H1 (cell line): Measurements from ENCODE around the gene RIMBP2. TPM values are rescaled to one million over a fixed set of nuclear protein-coding genes. Genes with fewer than 3 reads are reported as not detected.

Source experiments
- CTCF ChIA-PET: fragments of 300-600 bp; sonication (Branson Sonifier 250); formaldehyde crosslinking; loops from one replicate; lab custom pipeline; 2021; ENCODE audit not compliant: partially characterized antibody; lab: Charles Lee
- POLR2A ChIA-PET: fragments of 300-600 bp; sonication (Branson Sonifier 250); formaldehyde crosslinking; loops from one replicate; lab custom pipeline; 2021; ENCODE audit warnings: inconsistent platforms; ENCODE audit not compliant: partially characterized antibody; lab: Charles Lee
- DNase-seq, 2 experiments: peaks; one replicate each; pipeline versions ENCODE4 v3.0.0 to v3.0.0-alpha.2; 2010 to 2022; ENCODE audit warnings: low spot score in 2 of 2, low read depth in 1 of 2, mixed read lengths in 1 of 2
- FAIRE-seq: peaks from 2 replicates; lab custom pipeline; 2011; peaks lifted over from hg19 to GRCh38; lab: Jason Lieb, UNC
- H2AFZ ChIP-seq: 2 replicates; pipeline ENCODE4 v1.8.1; 2012; ENCODE audit warnings: low read length, inconsistent platforms
- H2AK5ac ChIP-seq: 2 replicates; pipeline ENCODE4 v1.6.1; 2013; ENCODE audit warnings: low read depth, low read length
- H2BK120ac ChIP-seq: replicated peaks from 2 replicates; pipeline ENCODE3; 2013; ENCODE audit warnings: low read depth, low read length, inconsistent platforms
- H2BK12ac ChIP-seq: 2 replicates; pipeline ENCODE4 v1.6.1; 2013; ENCODE audit warnings: low read depth, low read length
- H2BK15ac ChIP-seq: 2 replicates; pipeline ENCODE4 v1.6.1; 2013; ENCODE audit warnings: low read length
- H2BK20ac ChIP-seq: 2 replicates; pipeline ENCODE4 v1.6.1; 2013; ENCODE audit warnings: low read length
- H2BK5ac ChIP-seq: 2 replicates; pipeline ENCODE4 v1.6.1; 2013; ENCODE audit warnings: low read depth, low read length
- H3K14ac ChIP-seq: 2 replicates; pipeline ENCODE4 v1.6.1; 2013; ENCODE audit warnings: inconsistent platforms; ENCODE audit not compliant: insufficient read length
- H3K18ac ChIP-seq: 2 replicates; pipeline ENCODE4 v1.6.1; 2013; ENCODE audit warnings: low read length; ENCODE audit errors: extremely low read depth
- H3K23ac ChIP-seq: 2 replicates; pipeline ENCODE4 v1.6.1; 2013; ENCODE audit warnings: inconsistent platforms; ENCODE audit not compliant: insufficient read length
- H3K23me2 ChIP-seq: 2 replicates; pipeline ENCODE4 v1.6.1; 2013; ENCODE audit warnings: low read depth, low read length
- H3K27ac ChIP-seq: 2 replicates; pipeline ENCODE4 v1.6.1; 2011; ENCODE audit warnings: low read depth, low read length, inconsistent platforms
- H3K27me3 ChIP-seq, 4 experiments: replicated peaks in 1 of 4; 1 replicate in 1 of 4; 2 replicates in 3 of 4; pipeline versions ENCODE4 v1.6.1 to v1.8.1; 2011 to 2013; ENCODE audit warnings: low read length in 3 of 4, mild to moderate bottlenecking in 3 of 4, inconsistent platforms in 2 of 4, mixed read lengths in 2 of 4, moderate library complexity in 1 of 4; ENCODE audit not compliant: control insufficient read depth in 3 of 4, insufficient read depth in 3 of 4; ENCODE audit errors: extremely low read depth in 1 of 4
- H3K36me3 ChIP-seq, 4 experiments: 2 replicates each; pipeline versions ENCODE4 v1.6.1 to v1.8.1; 2011 to 2013; ENCODE audit warnings: mild to moderate bottlenecking in 4 of 4, low read length in 3 of 4, moderate library complexity in 2 of 4, control low read depth in 1 of 4, inconsistent platforms in 1 of 4; ENCODE audit not compliant: insufficient read depth in 4 of 4, control insufficient read depth in 2 of 4
- H3K4ac ChIP-seq: replicated peaks from 2 replicates; pipeline ENCODE3; 2013; ENCODE audit warnings: low read length, low read depth, mixed read lengths, inconsistent platforms; ENCODE audit not compliant: insufficient read length
- H3K4me1 ChIP-seq, 4 experiments: replicated peaks in 1 of 4; 1 replicate in 1 of 4; 2 replicates in 3 of 4; pipeline versions ENCODE4 v1.6.1 to v1.8.1; 2011 to 2013; ENCODE audit warnings: low read length in 3 of 4, inconsistent platforms in 2 of 4, mixed read lengths in 1 of 4; ENCODE audit not compliant: insufficient read depth in 4 of 4, control insufficient read depth in 3 of 4
- H3K4me2 ChIP-seq, 2 experiments: 2 replicates each; pipeline versions ENCODE4 v1.6.1 to v1.8.1; 2011 to 2013; ENCODE audit warnings: low read depth in 2 of 2, low read length in 2 of 2, control low read depth in 1 of 2, inconsistent platforms in 1 of 2, mild to moderate bottlenecking in 1 of 2; ENCODE audit not compliant: insufficient read depth in 1 of 2
- H3K4me3 ChIP-seq, 4 experiments: fragments of 200-600, 300-600 bp in 1 of 4; sonication (generic), shearing (Covaris generic), sonication (Bioruptor Twin) in 1 of 4; 2 replicates each; pipeline versions ENCODE4 v1.5.1 to v1.8.1; 2011 to 2016; ENCODE audit warnings: low read length in 4 of 4, low read depth in 3 of 4, control low read depth in 2 of 4, inconsistent platforms in 2 of 4, mild to moderate bottlenecking in 2 of 4, mixed read lengths in 1 of 4, moderate library complexity in 1 of 4; ENCODE audit not compliant: insufficient read depth in 2 of 4; ENCODE audit errors: extremely low read depth in 1 of 4
- H3K56ac ChIP-seq: replicated peaks from 2 replicates; pipeline ENCODE3; 2013; ENCODE audit warnings: low read depth, mild to moderate bottlenecking, mixed read lengths, low read length, inconsistent platforms; ENCODE audit not compliant: insufficient read length
- H3K79me1 ChIP-seq: 2 replicates; pipeline ENCODE4 v1.6.1; 2013; ENCODE audit warnings: low read depth, low read length, control low read depth
- H3K79me2 ChIP-seq, 2 experiments: 2 replicates each; pipeline versions ENCODE4 v1.6.1 to v1.8.1; 2012 to 2013; ENCODE audit warnings: low read length in 2 of 2, mild to moderate bottlenecking in 2 of 2, inconsistent platforms in 1 of 2; ENCODE audit not compliant: insufficient read depth in 2 of 2, control insufficient read depth in 1 of 2
- H3K9ac ChIP-seq, 4 experiments: replicated peaks in 1 of 4; 1 replicate in 1 of 4; 2 replicates in 3 of 4; pipeline versions ENCODE4 v1.6.1 to v1.8.1; 2011 to 2013; ENCODE audit warnings: low read depth in 3 of 4, low read length in 3 of 4, control low read depth in 2 of 4, mild to moderate bottlenecking in 2 of 4, moderate library complexity in 2 of 4, inconsistent platforms in 1 of 4; ENCODE audit errors: extremely low read depth in 1 of 4
- H3K9me3 ChIP-seq, 2 experiments: 2 replicates each; pipeline versions ENCODE4 v1.6.1 to v1.8.1; 2012 to 2013; ENCODE audit warnings: mild to moderate bottlenecking in 2 of 2, moderate library complexity in 2 of 2, control low read depth in 1 of 2, inconsistent platforms in 1 of 2, low read depth in 1 of 2, low read length in 1 of 2, mixed read lengths in 1 of 2; ENCODE audit not compliant: insufficient read depth in 2 of 2
- H4K20me1 ChIP-seq, 2 experiments: replicated peaks in 1 of 2; 2 replicates each; pipeline versions ENCODE3 to v1.8.1; 2011 to 2013; ENCODE audit warnings: inconsistent platforms in 2 of 2, low read length in 2 of 2, mild to moderate bottlenecking in 1 of 2; ENCODE audit not compliant: insufficient read depth in 2 of 2, control insufficient read depth in 1 of 2
- H4K5ac ChIP-seq: 2 replicates; pipeline ENCODE4 v1.6.1; 2013; ENCODE audit warnings: low read length, low read depth, mixed read lengths, inconsistent platforms; ENCODE audit not compliant: insufficient read length
- H4K8ac ChIP-seq: 2 replicates; pipeline ENCODE4 v1.8.0; 2013; ENCODE audit warnings: mild to moderate bottlenecking, moderate library complexity, low read length, inconsistent platforms; ENCODE audit not compliant: insufficient read depth; ENCODE audit errors: extremely low read depth
- H4K91ac ChIP-seq: replicated peaks from 2 replicates; pipeline ENCODE3; 2013; ENCODE audit warnings: low read length, mixed read lengths, inconsistent platforms; ENCODE audit not compliant: insufficient read length
- FOSL1 ChIP-seq: IDR thresholded peaks from 2 replicates; pipeline ENCODE4 v1.6.1; 2011; ENCODE audit warnings: mild to moderate bottlenecking, low read depth, low read length, moderate library complexity; ENCODE audit not compliant: insufficient read depth
- HDAC2 ChIP-seq, 2 experiments: fragments of 300-600 bp in 1 of 2; sonication (generic) in 1 of 2; IDR thresholded peaks; 2 replicates each; pipeline ENCODE4 v1.6.1; 2011 to 2012; ENCODE audit warnings: low read depth in 2 of 2, low read length in 2 of 2, mild to moderate bottlenecking in 2 of 2, moderate library complexity in 2 of 2, borderline replicate concordance in 1 of 2, inconsistent platforms in 1 of 2
- POU5F1 ChIP-seq: IDR thresholded peaks from 2 replicates; pipeline ENCODE4 v1.6.1; 2011; ENCODE audit warnings: low read depth, mild to moderate bottlenecking, low read length, moderate library complexity
- SRF ChIP-seq: IDR thresholded peaks from 2 replicates; pipeline ENCODE4 v1.6.1; 2011; ENCODE audit warnings: mild to moderate bottlenecking, low read depth, low read length, moderate library complexity
- TEAD4 ChIP-seq: IDR thresholded peaks from 2 replicates; pipeline ENCODE4 v1.6.1; 2012; ENCODE audit warnings: low read depth, low read length, inconsistent platforms, mixed read lengths
- WGBS, 2 experiments: shearing (Covaris generic) in 1 of 2; methylation state at CpG; one replicate each; pipeline versions ENCODE4 v1.1.6 to v1.1.7; 2013 to 2015; ENCODE audit warnings: low lambda C conversion rate in 2 of 2, mixed read lengths in 2 of 2, inconsistent platforms in 1 of 2, low coverage in 1 of 2, missing lambda C conversion rate in 1 of 2; ENCODE audit not compliant: insufficient replicate concordance in 2 of 2, insufficient coverage in 1 of 2, insufficient read length in 1 of 2; ENCODE audit errors: extremely low coverage in 1 of 2, missing lambda C conversion rate in 1 of 2; 5-methylcytosine and 5-hydroxymethylcytosine counted together
- polyA plus RNA-seq, 7 experiments: library from polyadenylated mRNA; depleted of rRNA in 3 of 7; stranded (reverse) in 5 of 7; unstranded in 2 of 7; fragments of >200 nt in 5 of 7; fragments of 200-250 nt in 2 of 7; gene quantifications; 1 replicate in 5 of 7; 2 replicates in 1 of 7; 4 replicates in 1 of 7; pipeline versions ENCODE4 v1.2.1 to v1.2.3, GENCODE V29; 2011 to 2013; ENCODE audit warnings: missing spikeins in 2 of 7, mixed read lengths in 2 of 7
- total RNA-seq: library from RNA; stranded (reverse); fragmentation: NEBNext Ultra II Directional; extraction: Animal tissue kit (Norgen Biotek cat#: 25700); gene quantifications from 2 replicates; pipeline ENCODE4 v1.2.1, GENCODE V29; 2021

The RIMBP2 gene
- total and polyA plus RNA-seq, 2 of the 8 experiments (the other 6 are each of a cell fraction or from before 2014, with no cell fraction given): 0.18 to 0.65 TPM

DNA sequence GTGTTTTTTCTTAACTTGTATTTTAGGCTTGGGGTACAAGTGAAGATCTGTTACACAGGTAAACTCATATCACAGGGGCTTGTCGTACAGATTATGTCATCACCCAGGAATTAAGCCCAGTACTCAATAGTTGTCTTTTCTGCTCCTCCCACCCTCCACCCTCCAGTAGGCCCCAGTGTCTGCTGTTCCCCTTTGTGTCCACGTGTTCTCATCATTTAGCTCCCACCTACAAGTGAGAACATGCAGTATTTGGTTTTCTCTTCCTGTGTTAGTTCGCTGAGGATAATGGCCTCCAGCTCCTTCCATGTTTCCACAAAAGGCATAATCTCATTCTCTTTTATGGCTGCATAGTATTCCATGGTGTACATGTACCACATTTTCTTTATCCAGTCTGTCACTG is 166.7 kb downstream of the RIMBP2 start:
- Histone ChIP-seq H4K20me1 (no peaks in the 10 kb centered on the region), H2BK120ac (no peak overlapping the region), H3K4me3 (no peak overlapping the region), H3K9me3 (peaks cover 4 to 7% of the 10 kb centered on the region in 2 experiments; a peak in 2 of 4 replicates), H2AFZ (no peak overlapping the region), H3K23ac (no peak overlapping the region), H3K36me3 (no peaks in the 10 kb centered on the region), H3K27ac (no peak overlapping the region), H3K18ac (no peak overlapping the region), H2BK20ac (no peak overlapping the region), H3K4ac (no peak overlapping the region), H2BK15ac (no peak overlapping the region), H3K56ac (no peak overlapping the region), H3K14ac (no peak overlapping the region), H3K4me2 (no peak overlapping the region), H3K4me1 (peaks cover 0 to 4% (median 0%) of the 10 kb centered on the region in 4 experiments; a peak in 1 of 7 replicates), H3K23me2 (no peaks in the 10 kb centered on the region), H4K8ac (no peak overlapping the region), H3K79me2 (no peaks in the 10 kb centered on the region), H4K5ac (no peak overlapping the region), H4K91ac (no peak overlapping the region), H3K79me1 (no peaks in the 10 kb centered on the region), H3K9ac (no peak overlapping the region), H3K27me3 (no peaks in the 10 kb centered on the region; a peak in 1 of 7 replicates), H2BK12ac (no peak overlapping the region), H2AK5ac (no peak overlapping the region), H2BK5ac (no peak overlapping the region)
- 88% methylated on average over 3 of the region's 3 CpGs; no CpG with 5 or more reads in 1 of the 2 experiments for WGBS, 2 experiments
- ChIA-PET POLR2A (no interaction called here), CTCF (no interaction called here)
- DNase-seq (no peak), FAIRE-seq (no peak)
- no peak for TF ChIP-seq SRF
- no peak for TF ChIP-seq HDAC2 (IDR thresholded peaks at IDR 0.05; ENCODE audit: borderline replicate concordance in 1 of 2, low read depth in 2 of 2, low read length in 2 of 2)
- TF ChIP-seq TEAD4: no peak
- no peak for TF ChIP-seq FOSL1
- TF ChIP-seq POU5F1: no peak
